Sigmoid colon (tissue), 7 donors: ENCODE measurements around the gene IL21R. TPM values are rescaled to one million over a fixed set of nuclear protein-coding genes. Genes with fewer than 3 reads are reported as not detected.

Experiments
- DNase-seq: peaks from one replicate; pipeline ENCODE4 v3.0.0-alpha.2; 2019
- H3K27ac ChIP-seq, 4 donors: fragments of 200-600 bp; sonication (generic); one replicate each; pipeline ENCODE4 v1.5.1; 2016 to 2019; ENCODE audit warnings: mild to moderate bottlenecking in 1 of 4
- H3K27me3 ChIP-seq, 3 donors: fragments of 200-600 bp; sonication (generic); one replicate each; pipeline ENCODE4 v1.5.1; 2019; ENCODE audit warnings: mild to moderate bottlenecking in 1 of 3
- H3K36me3 ChIP-seq, 4 donors: fragments of 200-600 bp; sonication (generic); one replicate each; pipeline ENCODE4 v1.5.1; 2016 to 2019
- H3K4me1 ChIP-seq, 4 donors: fragments of 200-600 bp; sonication (generic); one replicate each; pipeline ENCODE4 v1.5.1; 2017 to 2019
- H3K4me3 ChIP-seq, 4 donors: fragments of 200-600 bp; sonication (generic); one replicate each; pipeline ENCODE4 v1.5.1; 2017 to 2019; ENCODE audit warnings: mild to moderate bottlenecking in 2 of 4, moderate library complexity in 1 of 4
- H3K9me3 ChIP-seq, 4 donors: fragments of 200-600 bp in 3 of 4; sonication (generic) in 3 of 4; one replicate each; pipeline versions ENCODE4 v1.5.1 to v1.6.1; 2013 to 2019
- CTCF ChIP-seq, 4 experiments: fragments of 450-650 bp in 3 of 4; fragments of 200-600 bp in 1 of 4; IDR thresholded peaks; one replicate each; pipeline ENCODE4 v1.5.1; 2016 to 2019; ENCODE audit warnings: antibody characterized with exemption in 4 of 4, mild to moderate bottlenecking in 3 of 4, moderate library complexity in 2 of 4
- EP300 ChIP-seq, 4 donors: sonication (generic); formaldehyde crosslinking; IDR thresholded peaks; one replicate each; pipeline ENCODE4 v1.6.1; 2017; ENCODE audit warnings: antibody characterized with exemption in 4 of 4
- POLR2A ChIP-seq, 2 donors: fragments of 450-650 bp; IDR thresholded peaks; one replicate each; pipeline ENCODE4 v1.6.1; 2016; ENCODE audit warnings: antibody characterized with exemption in 2 of 2, mild to moderate bottlenecking in 2 of 2, moderate library complexity in 2 of 2
- POLR2AphosphoS5 ChIP-seq, 4 donors: sonication (generic); formaldehyde crosslinking; IDR thresholded peaks; one replicate each; pipeline ENCODE4 v1.6.1; 2017; ENCODE audit warnings: antibody characterized with exemption in 4 of 4
- WGBS, 2 donors: extraction: QIAGEN DNeasy Blood & Tissue Kit; methylation state at CpG; one replicate each; pipeline ENCODE4 v1.1.7; 2013; 5-methylcytosine and 5-hydroxymethylcytosine counted together
- intact Hi-C: fragments of 100-400 bp; cut with DNase I; formaldehyde crosslinking; loops from one replicate; pipeline ENCODE4 v1.15.1; 2023
- polyA plus RNA-seq, 3 donors: library from polyadenylated mRNA; stranded (reverse); fragments of 200-250 nt; gene quantifications; one replicate each; pipeline ENCODE4 v1.2.3, GENCODE V29; 2013
- total RNA-seq, 4 donors: library from RNA; depleted of rRNA; stranded (reverse); fragments of >200 nt; gene quantifications; one replicate each; pipeline ENCODE4 v1.1.0, GENCODE V29; 2016
- donor health status: healthy with polysubstance abuse.
- donor health status: Bipolar disorder and iron deficiency.
- donor health status: healthy.

IL21R gene
- total and polyA plus RNA-seq, 7 donors, result under 0.01 to 7.9 (median 0.27) TPM; not detected in 2

- 28 to 70% methylated on average over 9 of the region's 9 CpGs for WGBS, 2 donors
- DNase-seq, result peak; percentile 76
Observed at GRCh38 chr16:27363797-27364196, 38.2 kb upstream of the IL21R start.

GRCh38 chr16:27364493-27365141 lies 37.4 kb upstream of the IL21R start:
- Histone ChIP-seq H3K9me3 (no peaks in the 10 kb centered on the region), H3K4me3 (no peak overlapping the region), H3K27ac (peak overlapping the region; percentile 20 to 68 (median 56)), H3K4me1 (peaks cover 0 to 27% (median 19%) of the 10 kb centered on the region in 4 donors), H3K36me3 (peaks cover 24 to 46% (median 33%) of the 10 kb centered on the region in 4 donors), H3K27me3 (no peaks in the 10 kb centered on the region)
- DNase-seq, result no peak
- TF ChIP-seq EP300 (IDR thresholded peaks at IDR 0.05) (no peak), POLR2A (IDR thresholded peaks at IDR 0.05) (no peak), POLR2AphosphoS5 (IDR thresholded peaks at IDR 0.05) (no peak), CTCF (IDR thresholded peaks at IDR 0.05) (no peak)
- intact Hi-C loops, result loop anchor here (5.0 kb wide), 1 partner anchor 93 kb away; no protein-coding TSS in a partner anchor
- 30 to 62% methylated on average over 6 of the region's 6 CpGs for WGBS, 2 donors

More at GRCh38 chr16:27363797-27364196, 38.2 kb upstream of the IL21R start:
- H3K4me3 ChIP-seq, result no peak overlapping the region
- no peaks in the 10 kb centered on the region for H3K27me3 ChIP-seq
- H3K36me3 ChIP-seq, result peaks cover 30 to 54% (median 41%) of the 10 kb centered on the region in 4 donors
- intact Hi-C loops, result no loop called here
- H3K4me1 ChIP-seq, result peaks cover 0 to 27% (median 19%) of the 10 kb centered on the region in 4 donors
- TF ChIP-seq POLR2A (IDR thresholded peaks at IDR 0.05), result no peak
- TF ChIP-seq POLR2AphosphoS5 (IDR thresholded peaks at IDR 0.05), result peak in 3 of 4 donors; percentile 30 to 50 (median 45)
- peak overlapping the region in 3 of 4 donors; percentile 27 to 68 (median 64) for H3K27ac ChIP-seq
- no peaks in the 10 kb centered on the region for H3K9me3 ChIP-seq

GRCh38 chr16:27365142-27366089 lies 36.6 kb upstream of the IL21R start:
- WGBS, 2 donors, result 64 to 82% methylated on average over 7 of the region's 7 CpGs
- H3K4me3 ChIP-seq, result no peak overlapping the region
- peaks cover 0 to 27% (median 19%) of the 10 kb centered on the region in 4 donors for H3K4me1 ChIP-seq
- no peaks in the 10 kb centered on the region for H3K9me3 ChIP-seq
- peaks cover 18 to 40% (median 28%) of the 10 kb centered on the region in 4 donors for H3K36me3 ChIP-seq
- H3K27ac ChIP-seq, result peak overlapping the region; percentile 20 to 68 (median 56)
- peak in 3 of 4 donors; percentile 13 to 23 (median 17) for TF ChIP-seq POLR2AphosphoS5 (IDR thresholded peaks at IDR 0.05)
- TF ChIP-seq EP300 (IDR thresholded peaks at IDR 0.05), result no peak
- no peaks in the 10 kb centered on the region for H3K27me3 ChIP-seq
- intact Hi-C loops, result loop anchor here (2.0 to 5.0 kb wide), 2 partner anchors 51 to 92 kb away; no protein-coding TSS in a partner anchor
- DNase-seq, result no peak

- WGBS, 2 donors, result 59 to 74% methylated on average over 14 of the region's 14 CpGs
- Histone ChIP-seq H3K4me3 (peak overlapping the region in 1 of 4 donors; percentile 33), H3K4me1 (peaks cover 0 to 27% (median 19%) of the 10 kb centered on the region in 4 donors), H3K27me3 (no peaks in the 10 kb centered on the region), H3K9me3 (no peaks in the 10 kb centered on the region), H3K27ac (peak overlapping the region in 3 of 4 donors; percentile 20 to 68 (median 51)), H3K36me3 (peaks cover 13 to 25% (median 19%) of the 10 kb centered on the region in 4 donors)
- intact Hi-C loops, result loop anchor here (2.0 to 5.0 kb wide), 2 partner anchors 52 to 90 kb away; no protein-coding TSS in a partner anchor
- TF ChIP-seq CTCF (IDR thresholded peaks at IDR 0.05) (no peak), EP300 (IDR thresholded peaks at IDR 0.05) (no peak), POLR2A (IDR thresholded peaks at IDR 0.05) (no peak), POLR2AphosphoS5 (IDR thresholded peaks at IDR 0.05) (peak in 2 of 4 donors; percentile 22 to 29)
- DNase-seq, result peak; percentile 72
Observed at GRCh38 chr16:27366687-27367460, 35.1 kb upstream of the IL21R start.
